Measurements from ENCODE around the gene CNTN5. TPM values are rescaled to one million over a fixed set of nuclear protein-coding genes. Genes with fewer than 3 reads are reported as not detected.

CNTN5 gene
- polyA plus RNA-seq, 1 donor from 2014 or later = 1.1 TPM

DNA sequence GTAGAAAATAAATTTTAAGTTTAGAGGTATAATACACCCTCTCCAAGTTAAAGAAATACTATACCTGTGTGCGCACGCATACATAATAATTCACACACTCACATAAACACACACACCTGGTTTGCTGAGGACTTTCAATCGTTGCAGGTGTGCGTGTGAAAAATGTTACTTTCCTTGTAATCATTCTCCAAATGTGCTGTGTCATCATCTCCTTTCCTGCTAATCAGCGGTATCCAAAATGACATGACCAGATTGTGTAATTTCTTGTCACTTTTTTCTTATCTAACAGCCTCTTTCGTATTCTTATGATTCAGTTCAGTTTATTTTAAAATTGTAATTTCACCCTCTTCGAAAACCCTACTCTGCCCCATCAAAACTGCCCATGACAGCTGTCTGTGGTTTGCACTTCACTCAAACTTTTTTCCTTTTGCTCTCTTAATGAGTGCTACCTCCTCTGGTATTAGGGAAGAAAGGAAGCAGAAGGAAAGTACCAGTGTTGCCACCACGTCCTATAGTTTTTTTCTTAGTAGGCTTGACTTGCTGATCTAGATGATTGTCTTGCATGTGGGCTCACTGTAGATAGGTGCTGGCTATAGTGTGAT, 651.2 kb downstream of the CNTN5 start:
- H3K4me2 ChIP-seq (ENCODE audit: low read length) = no peak overlapping the region
- no peaks in the 10 kb centered on the region for H3K36me3 ChIP-seq (ENCODE audit: insufficient read depth, low read length)
- no peaks in the 10 kb centered on the region for H3F3A ChIP-seq (ENCODE audit: insufficient read depth, low read length, poor library complexity, severe bottlenecking)
- no peaks in the 10 kb centered on the region for H3K79me2 ChIP-seq (replicated peaks; ENCODE audit: insufficient read depth, low read length)
- no peaks in the 10 kb centered on the region for H3K9me3 ChIP-seq (ENCODE audit: low read length)
- no peak overlapping the region for H3K9ac ChIP-seq (ENCODE audit: low read length)
- no peaks in the 10 kb centered on the region for H3K9me2 ChIP-seq (ENCODE audit: insufficient read depth, low read length)
- H3K27me3 ChIP-seq (ENCODE audit: insufficient read depth, low read depth, low read length) = no peaks in the 10 kb centered on the region
- H4K20me1 ChIP-seq (ENCODE audit: insufficient read depth) = no peaks in the 10 kb centered on the region
- H2AFZ ChIP-seq (ENCODE audit: low read depth, low read length) = no peak overlapping the region
- no peak for TF ChIP-seq EP300 (conservative IDR thresholded peaks at IDR 0.05; ENCODE audit: poor library complexity, severe bottlenecking)
- TF ChIP-seq RAD21 (conservative IDR thresholded peaks at IDR 0.05) = no peak
- TF ChIP-seq TAF1 (IDR thresholded peaks at IDR 0.05; ENCODE audit: low read depth) = no peak
- no peak for TF ChIP-seq EZH2 (IDR thresholded peaks at IDR 0.05; ENCODE audit: borderline replicate concordance, insufficient read depth, low read length, poor library complexity, severe bottlenecking)
- no peak overlapping the region for H3K4me3 ChIP-seq (ENCODE audit: low read length)
- H3K27ac ChIP-seq (ENCODE audit: low read length) = no peak overlapping the region

DNA sequence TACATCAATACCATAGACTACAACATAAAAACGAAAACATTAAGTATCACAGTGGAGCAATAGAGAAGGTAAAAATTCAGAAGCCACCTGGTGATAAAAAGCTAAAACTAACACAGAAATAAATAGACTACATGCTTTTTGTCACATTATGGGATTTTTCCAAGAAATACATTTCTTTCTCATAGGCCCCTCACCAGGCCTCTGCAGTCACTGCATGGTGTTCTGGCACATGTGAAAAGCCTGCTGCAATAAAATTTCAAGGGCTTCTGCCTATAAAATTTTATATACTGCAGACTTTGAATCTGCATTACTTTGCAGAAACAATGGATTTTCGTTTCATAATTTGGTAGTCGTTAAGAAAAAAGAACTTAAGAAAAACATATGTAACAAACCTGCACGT, 655.5 kb downstream of the CNTN5 start:
- Histone ChIP-seq H3K27ac (ENCODE audit: low read length) (no peak overlapping the region), H3K9me3 (ENCODE audit: low read length) (no peaks in the 10 kb centered on the region), H2AFZ (ENCODE audit: low read depth, low read length) (no peak overlapping the region), H3K4me3 (ENCODE audit: low read length) (no peak overlapping the region), H4K20me1 (ENCODE audit: insufficient read depth) (no peaks in the 10 kb centered on the region), H3K9me2 (ENCODE audit: insufficient read depth, low read length) (no peaks in the 10 kb centered on the region), H3K9ac (ENCODE audit: low read length) (no peak overlapping the region), H3K27me3 (ENCODE audit: insufficient read depth, low read depth, low read length) (no peaks in the 10 kb centered on the region), H3K4me2 (ENCODE audit: low read length) (no peak overlapping the region), H3K36me3 (ENCODE audit: insufficient read depth, low read length) (no peaks in the 10 kb centered on the region), H3F3A (ENCODE audit: insufficient read depth, low read length, poor library complexity, severe bottlenecking) (no peaks in the 10 kb centered on the region), H3K79me2 (replicated peaks; ENCODE audit: insufficient read depth, low read length) (no peaks in the 10 kb centered on the region)
- TF ChIP-seq POLR2AphosphoS5 (IDR thresholded peaks at IDR 0.05) (no peak), SMC3 (conservative IDR thresholded peaks at IDR 0.05; ENCODE audit: poor library complexity) (no peak), EP300 (conservative IDR thresholded peaks at IDR 0.05; ENCODE audit: poor library complexity, severe bottlenecking) (no peak), MXI1 (conservative IDR thresholded peaks at IDR 0.05; ENCODE audit: poor library complexity, severe bottlenecking) (no peak), TAF1 (IDR thresholded peaks at IDR 0.05; ENCODE audit: low read depth) (no peak), RAD21 (conservative IDR thresholded peaks at IDR 0.05) (no peak), EZH2 (IDR thresholded peaks at IDR 0.05; ENCODE audit: borderline replicate concordance, insufficient read depth, low read length, poor library complexity, severe bottlenecking) (no peak)
- TF ChIP-seq, protein P1, sequence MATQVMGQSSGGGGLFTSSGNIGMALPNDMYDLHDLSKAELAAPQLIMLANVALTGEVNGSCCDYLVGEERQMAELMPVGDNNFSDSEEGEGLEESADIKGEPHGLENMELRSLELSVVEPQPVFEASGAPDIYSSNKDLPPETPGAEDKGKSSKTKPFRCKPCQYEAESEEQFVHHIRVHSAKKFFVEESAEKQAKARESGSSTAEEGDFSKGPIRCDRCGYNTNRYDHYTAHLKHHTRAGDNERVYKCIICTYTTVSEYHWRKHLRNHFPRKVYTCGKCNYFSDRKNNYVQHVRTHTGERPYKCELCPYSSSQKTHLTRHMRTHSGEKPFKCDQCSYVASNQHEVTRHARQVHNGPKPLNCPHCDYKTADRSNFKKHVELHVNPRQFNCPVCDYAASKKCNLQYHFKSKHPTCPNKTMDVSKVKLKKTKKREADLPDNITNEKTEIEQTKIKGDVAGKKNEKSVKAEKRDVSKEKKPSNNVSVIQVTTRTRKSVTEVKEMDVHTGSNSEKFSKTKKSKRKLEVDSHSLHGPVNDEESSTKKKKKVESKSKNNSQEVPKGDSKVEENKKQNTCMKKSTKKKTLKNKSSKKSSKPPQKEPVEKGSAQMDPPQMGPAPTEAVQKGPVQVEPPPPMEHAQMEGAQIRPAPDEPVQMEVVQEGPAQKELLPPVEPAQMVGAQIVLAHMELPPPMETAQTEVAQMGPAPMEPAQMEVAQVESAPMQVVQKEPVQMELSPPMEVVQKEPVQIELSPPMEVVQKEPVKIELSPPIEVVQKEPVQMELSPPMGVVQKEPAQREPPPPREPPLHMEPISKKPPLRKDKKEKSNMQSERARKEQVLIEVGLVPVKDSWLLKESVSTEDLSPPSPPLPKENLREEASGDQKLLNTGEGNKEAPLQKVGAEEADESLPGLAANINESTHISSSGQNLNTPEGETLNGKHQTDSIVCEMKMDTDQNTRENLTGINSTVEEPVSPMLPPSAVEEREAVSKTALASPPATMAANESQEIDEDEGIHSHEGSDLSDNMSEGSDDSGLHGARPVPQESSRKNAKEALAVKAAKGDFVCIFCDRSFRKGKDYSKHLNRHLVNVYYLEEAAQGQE (IDR thresholded peaks at IDR 0.05; ENCODE audit: borderline replicate concordance) = no peak
- TF ChIP-seq, protein P2, sequence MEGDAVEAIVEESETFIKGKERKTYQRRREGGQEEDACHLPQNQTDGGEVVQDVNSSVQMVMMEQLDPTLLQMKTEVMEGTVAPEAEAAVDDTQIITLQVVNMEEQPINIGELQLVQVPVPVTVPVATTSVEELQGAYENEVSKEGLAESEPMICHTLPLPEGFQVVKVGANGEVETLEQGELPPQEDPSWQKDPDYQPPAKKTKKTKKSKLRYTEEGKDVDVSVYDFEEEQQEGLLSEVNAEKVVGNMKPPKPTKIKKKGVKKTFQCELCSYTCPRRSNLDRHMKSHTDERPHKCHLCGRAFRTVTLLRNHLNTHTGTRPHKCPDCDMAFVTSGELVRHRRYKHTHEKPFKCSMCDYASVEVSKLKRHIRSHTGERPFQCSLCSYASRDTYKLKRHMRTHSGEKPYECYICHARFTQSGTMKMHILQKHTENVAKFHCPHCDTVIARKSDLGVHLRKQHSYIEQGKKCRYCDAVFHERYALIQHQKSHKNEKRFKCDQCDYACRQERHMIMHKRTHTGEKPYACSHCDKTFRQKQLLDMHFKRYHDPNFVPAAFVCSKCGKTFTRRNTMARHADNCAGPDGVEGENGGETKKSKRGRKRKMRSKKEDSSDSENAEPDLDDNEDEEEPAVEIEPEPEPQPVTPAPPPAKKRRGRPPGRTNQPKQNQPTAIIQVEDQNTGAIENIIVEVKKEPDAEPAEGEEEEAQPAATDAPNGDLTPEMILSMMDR (IDR thresholded peaks at IDR 0.05; ENCODE audit: poor library complexity, severe bottlenecking) = no peak
